Endothelial cell of umbilical vein (primary cell): ENCODE results near the gene KLF15.

Source experiments
- CTCF ChIP-seq, 2 donors: IDR thresholded peaks; 1 replicate in 1 of 2; 2 replicates in 1 of 2; pipeline ENCODE4 v1.5.1; 2011; ENCODE audit warnings: low read length in 2 of 2, mild to moderate bottlenecking in 2 of 2, moderate library complexity in 2 of 2, control low read depth in 1 of 2, inconsistent platforms in 1 of 2, low read depth in 1 of 2; ENCODE audit not compliant: insufficient read depth in 1 of 2; ENCODE audit errors: extremely low read depth in 1 of 2
- EZH2 ChIP-seq: IDR thresholded peaks from 2 replicates; pipeline ENCODE4 v1.6.1; 2012; ENCODE audit warnings: borderline replicate concordance, low read depth, mild to moderate bottlenecking, moderate library complexity, low read length, inconsistent platforms; ENCODE audit not compliant: severe bottlenecking
- FOS ChIP-seq: IDR thresholded peaks from 2 replicates; pipeline ENCODE4 v1.6.1; 2011; ENCODE audit warnings: mild to moderate bottlenecking, low read length, moderate library complexity, borderline replicate concordance; ENCODE audit not compliant: insufficient read depth
- GATA2 ChIP-seq: IDR thresholded peaks from 2 replicates; pipeline ENCODE4 v1.7.0; 2011; ENCODE audit warnings: low read depth, mild to moderate bottlenecking, moderate library complexity, mixed read lengths, low read length; ENCODE audit not compliant: insufficient read length, insufficient read depth
- JUN ChIP-seq: IDR thresholded peaks from 2 replicates; pipeline ENCODE4 v1.6.1; 2011; ENCODE audit warnings: borderline replicate concordance, low read depth; ENCODE audit not compliant: insufficient read length, insufficient read depth
- MYC ChIP-seq: IDR thresholded peaks from one replicate; pipeline ENCODE4 v1.6.1; 2011; ENCODE audit warnings: mild to moderate bottlenecking, low read depth, low read length
- POLR2A ChIP-seq: IDR thresholded peaks from 2 replicates; pipeline ENCODE4 v1.6.1; 2012; ENCODE audit warnings: low read depth, mild to moderate bottlenecking, control low read depth, low read length
- POLR2AphosphoS5 ChIP-seq: IDR thresholded peaks from 2 replicates; pipeline ENCODE4 v1.6.1; 2012; ENCODE audit warnings: low read depth, mild to moderate bottlenecking, control low read depth, low read length, moderate library complexity; ENCODE audit not compliant: insufficient read depth
- TF ChIP-seq, protein P1 (sequence below): IDR thresholded peaks from 2 replicates; pipeline ENCODE4 v1.6.1; 2011; ENCODE audit not compliant: insufficient read depth, insufficient read length

- no peak for TF ChIP-seq POLR2A
- TF ChIP-seq CTCF (IDR thresholded peaks at IDR 0.05; ENCODE audit: extremely low read depth in 1 of 2, insufficient read depth in 1 of 2, low read depth in 1 of 2, low read length in 2 of 2), result no peak
- TF ChIP-seq GATA2, result no peak
- TF ChIP-seq EZH2, result no peak
- TF ChIP-seq POLR2AphosphoS5, result no peak
- TF ChIP-seq MYC, result no peak
- TF ChIP-seq, protein P1, sequence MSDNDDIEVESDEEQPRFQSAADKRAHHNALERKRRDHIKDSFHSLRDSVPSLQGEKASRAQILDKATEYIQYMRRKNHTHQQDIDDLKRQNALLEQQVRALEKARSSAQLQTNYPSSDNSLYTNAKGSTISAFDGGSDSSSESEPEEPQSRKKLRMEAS, result no peak
- TF ChIP-seq FOS, result no peak
- no peak for TF ChIP-seq JUN
These were observed 52.5 kb downstream of the KLF15 start for GRCh38 chr3:126304704-126305103.
